Spleen (tissue), 11 donors: Measurements from ENCODE around the gene INA. TPM values are rescaled to one million over a fixed set of nuclear protein-coding genes. Genes with fewer than 3 reads are reported as not detected.

ENCODE experiments used
- DNase-seq: peaks from one replicate; pipeline ENCODE4 v3.0.0-alpha.2; 2020
- H3K27ac ChIP-seq, 8 donors: fragments of 200-600 bp; sonication (generic) in 7 of 8; 1 replicate in 4 of 8; 2 replicates in 4 of 8; pipeline versions ENCODE4 v1.5.0 to v1.8.0; 2016 to 2021; ENCODE audit warnings: inconsistent platforms in 4 of 8, mild to moderate bottlenecking in 4 of 8, moderate library complexity in 1 of 8
- H3K27me3 ChIP-seq, 7 donors: fragments of 200-600 bp; sonication (generic) in 6 of 7; replicated peaks in 1 of 7; 1 replicate in 4 of 7; 2 replicates in 3 of 7; pipeline versions ENCODE4 v1.5.0 to v1.8.0; 2016 to 2021; ENCODE audit warnings: inconsistent platforms in 3 of 7, mild to moderate bottlenecking in 1 of 7
- H3K36me3 ChIP-seq, 6 donors: fragments of 200-600 bp; sonication (generic) in 5 of 6; 1 replicate in 4 of 6; 2 replicates in 2 of 6; pipeline versions ENCODE4 v1.5.0 to v1.8.0; 2016 to 2021; ENCODE audit warnings: inconsistent platforms in 2 of 6
- H3K4me1 ChIP-seq, 6 donors: fragments of 200-600 bp; sonication (generic) in 5 of 6; 1 replicate in 3 of 6; 2 replicates in 3 of 6; pipeline versions ENCODE4 v1.5.0 to v1.8.0; 2016 to 2021; ENCODE audit warnings: inconsistent platforms in 3 of 6
- H3K4me3 ChIP-seq, 8 donors: fragments of 200-600 bp; sonication (generic) in 7 of 8; 1 replicate in 4 of 8; 2 replicates in 4 of 8; pipeline versions ENCODE4 v1.5.0 to v1.8.0; 2016 to 2021; ENCODE audit warnings: inconsistent platforms in 4 of 8, mild to moderate bottlenecking in 4 of 8, moderate library complexity in 2 of 8
- H3K9me3 ChIP-seq, 8 donors: fragments of 200-600 bp; sonication (generic) in 7 of 8; 1 replicate in 4 of 8; 2 replicates in 4 of 8; pipeline versions ENCODE4 v1.5.0 to v1.8.0; 2016 to 2021; ENCODE audit warnings: inconsistent platforms in 4 of 8
- CTCF ChIP-seq, 11 experiments: fragments of 200-600 bp in 7 of 11; fragments of 450-650 bp in 4 of 11; sonication (generic) in 4 of 11; IDR thresholded peaks in 8 of 11; conservative IDR thresholded peaks in 3 of 11; 1 replicate in 7 of 11; 2 replicates in 4 of 11; pipeline versions ENCODE4 v1.4.0 to v1.8.0; 2016 to 2021; ENCODE audit warnings: antibody characterized with exemption in 11 of 11, inconsistent platforms in 4 of 11, mild to moderate bottlenecking in 1 of 11
- POLR2A ChIP-seq, 3 donors: fragments of 450-650 bp; IDR thresholded peaks; one replicate each; pipeline ENCODE4 v1.5.1; 2017; ENCODE audit warnings: antibody characterized with exemption in 3 of 3, mild to moderate bottlenecking in 1 of 3
- POLR2AphosphoS5 ChIP-seq, 3 donors: sonication (generic); formaldehyde crosslinking; IDR thresholded peaks; one replicate each; pipeline ENCODE4 v1.5.1; 2017; ENCODE audit warnings: antibody characterized with exemption in 3 of 3
- WGBS, 5 donors: extraction: QIAGEN DNeasy Blood & Tissue Kit in 3 of 5; methylation state at CpG; one replicate each; pipeline versions ENCODE4 v1.1.5 to v1.1.7; 2013 to 2018; 5-methylcytosine and 5-hydroxymethylcytosine counted together
- intact Hi-C: fragments of 100-400 bp; cut with DNase I; formaldehyde crosslinking; loops from one replicate; pipeline ENCODE4 v1.15.0; 2023; ENCODE audit warnings: low total_unique reads
- polyA plus RNA-seq, 3 donors: library from polyadenylated mRNA; stranded (reverse); fragments of 200-250 nt; gene quantifications; one replicate each; pipeline ENCODE4 v1.2.1, GENCODE V29; 2013
- total RNA-seq, 7 donors: library from RNA; depleted of rRNA in 3 of 7; stranded (reverse); fragments of >200 nt in 3 of 7; fragmentation: NEBNext Ultra II Directional in 4 of 7; extraction: Animal tissue kit (Norgen Biotek cat#: 25700) in 4 of 7; gene quantifications; one replicate each; pipeline versions ENCODE4 v1.1.0 to v1.2.1, GENCODE V29; 2016 to 2021
- donor health status: healthy with polysubstance abuse.
- donor health status: DM: no; HTN: no; CAD: no; lungs with moderate emphysema.
- donor health status: DM: no; HTN: no; CAD: no.
- donor health status: Bipolar disorder and iron deficiency.
- donor health status: healthy.
- donor health status: DM: no; HTN: no; CAD: no.
- donor health status: DM: yes; HTN: yes; CAD: no.

INA gene
- total and polyA plus RNA-seq, 10 donors: 0.02 to 0.09 (median 0.03) TPM; not detected in 7

GRCh38 chr10:103307594-103307993 is 30.7 kb downstream of the INA start:
- WGBS, 5 donors: 94 to 99% (median 98%) methylated on average over 5 of the region's 5 CpGs
- no peak overlapping the region for H3K27ac ChIP-seq
- intact Hi-C loops: no loop called here
- H3K27me3 ChIP-seq: no peaks in the 10 kb centered on the region
- H3K4me1 ChIP-seq: no peaks in the 10 kb centered on the region
- H3K4me3 ChIP-seq: no peak overlapping the region
- peaks cover 0 to 100% (median 47%) of the 10 kb centered on the region in 6 donors for H3K36me3 ChIP-seq
- H3K9me3 ChIP-seq: no peaks in the 10 kb centered on the region
- no peak for TF ChIP-seq CTCF (IDR thresholded peaks at IDR 0.05 in 8 of 11, conservative IDR thresholded peaks at IDR 0.05 in 3 of 11)
- TF ChIP-seq POLR2AphosphoS5 (IDR thresholded peaks at IDR 0.05): no peak
- no peak for TF ChIP-seq POLR2A (IDR thresholded peaks at IDR 0.05)
- DNase-seq: no peak

- H3K27me3 ChIP-seq: no peaks in the 10 kb centered on the region
- WGBS, 5 donors: 86 to 100% (median 96%) methylated on average over 1 of the region's 1 CpG
- H3K4me1 ChIP-seq: no peaks in the 10 kb centered on the region
- H3K27ac ChIP-seq: no peak overlapping the region
- H3K36me3 ChIP-seq: peaks cover 0 to 99% (median 53%) of the 10 kb centered on the region in 6 donors
- no peak for DNase-seq
- H3K4me3 ChIP-seq: no peak overlapping the region
- TF ChIP-seq POLR2A (IDR thresholded peaks at IDR 0.05) (no peak), POLR2AphosphoS5 (IDR thresholded peaks at IDR 0.05) (no peak), CTCF (IDR thresholded peaks at IDR 0.05 in 8 of 11, conservative IDR thresholded peaks at IDR 0.05 in 3 of 11) (no peak)
- intact Hi-C loops: no loop called here
- no peaks in the 10 kb centered on the region for H3K9me3 ChIP-seq
Measured at GRCh38 chr10:103310197-103310596, 33.3 kb downstream of the INA start.

GRCh38 chr10:103316087-103316486 is 39.1 kb downstream of the INA start:
- TF ChIP-seq POLR2AphosphoS5 (IDR thresholded peaks at IDR 0.05) (no peak), POLR2A (IDR thresholded peaks at IDR 0.05) (no peak), CTCF (IDR thresholded peaks at IDR 0.05 in 8 of 11, conservative IDR thresholded peaks at IDR 0.05 in 3 of 11) (no peak)
- intact Hi-C loops: no loop called here
- H3K27me3 ChIP-seq: no peaks in the 10 kb centered on the region
- no peak overlapping the region for H3K4me3 ChIP-seq
- H3K27ac ChIP-seq: no peak overlapping the region
- no peaks in the 10 kb centered on the region for H3K9me3 ChIP-seq
- H3K36me3 ChIP-seq: peaks cover 0 to 99% (median 48%) of the 10 kb centered on the region in 6 donors
- no peak for DNase-seq
- no peaks in the 10 kb centered on the region for H3K4me1 ChIP-seq

- intact Hi-C loops: no loop called here
- no peaks in the 10 kb centered on the region for H3K27me3 ChIP-seq
- no peak overlapping the region for H3K4me3 ChIP-seq
- peaks cover 0 to 99% (median 59%) of the 10 kb centered on the region in 6 donors for H3K36me3 ChIP-seq
- no peak overlapping the region for H3K27ac ChIP-seq
- DNase-seq: no peak
- no peak for TF ChIP-seq POLR2AphosphoS5 (IDR thresholded peaks at IDR 0.05)
- TF ChIP-seq POLR2A (IDR thresholded peaks at IDR 0.05): no peak
- TF ChIP-seq CTCF (IDR thresholded peaks at IDR 0.05 in 8 of 11, conservative IDR thresholded peaks at IDR 0.05 in 3 of 11): no peak
- WGBS, 5 donors: 76 to 93% (median 83%) methylated on average over 7 of the region's 7 CpGs
- H3K4me1 ChIP-seq: no peaks in the 10 kb centered on the region
- H3K9me3 ChIP-seq: no peaks in the 10 kb centered on the region
Measured at GRCh38 chr10:103327906-103328305, 51.0 kb downstream of the INA start.
